Kidney (tissue), 14 donors: ENCODE results near the gene XPR1. TPM values are rescaled to one million over a fixed set of nuclear protein-coding genes. Genes with fewer than 3 reads are reported as not detected.

ENCODE experiments used
- DNase-seq, 5 donors: peaks; one replicate each; pipeline ENCODE4 v3.0.0-alpha.2; 2013 to 2020
- FAIRE-seq: peaks from 2 replicates; lab custom pipeline; 2012; peaks lifted over from hg19 to GRCh38; lab: Jason Lieb, UNC
- H3K27ac ChIP-seq, 2 donors: one replicate each; pipeline ENCODE4 v1.7.0; 2013; ENCODE audit warnings: low read depth in 2 of 2, low read length in 2 of 2, inconsistent platforms in 1 of 2
- H3K27me3 ChIP-seq: one replicate; pipeline ENCODE4 v1.7.1; 2013; ENCODE audit warnings: low read length, inconsistent platforms; ENCODE audit not compliant: control insufficient read depth, insufficient read depth
- H3K36me3 ChIP-seq, 3 donors: one replicate each; pipeline versions ENCODE4 v1.7.0 to v1.7.1; 2013; ENCODE audit warnings: low read length in 3 of 3, control low read depth in 1 of 3, inconsistent platforms in 1 of 3; ENCODE audit not compliant: insufficient read depth in 3 of 3, control insufficient read depth in 2 of 3
- H3K4me1 ChIP-seq, 3 donors: one replicate each; pipeline versions ENCODE4 v1.7.0 to v1.7.1; 2013; ENCODE audit warnings: low read length in 3 of 3, inconsistent platforms in 1 of 3, low read depth in 1 of 3; ENCODE audit not compliant: control insufficient read depth in 2 of 3, insufficient read depth in 2 of 3
- H3K4me3 ChIP-seq, 3 donors: one replicate each; pipeline versions ENCODE4 v1.7.0 to v1.8.1; 2013; ENCODE audit warnings: low read length in 3 of 3, control low read depth in 1 of 3, inconsistent platforms in 1 of 3
- H3K9ac ChIP-seq, 3 donors: one replicate each; pipeline versions ENCODE4 v1.7.0 to v1.7.1; 2013; ENCODE audit warnings: low read length in 3 of 3, control low read depth in 1 of 3, inconsistent platforms in 1 of 3
- H3K9me3 ChIP-seq, 3 donors: one replicate each; pipeline versions ENCODE4 v1.7.0 to v1.7.1; 2013; ENCODE audit warnings: low read length in 3 of 3, control low read depth in 1 of 3, inconsistent platforms in 1 of 3; ENCODE audit not compliant: control insufficient read depth in 2 of 3, insufficient read depth in 1 of 3
- intact Hi-C: fragments of 100-400 bp; cut with DNase I; formaldehyde crosslinking; loops from one replicate; pipeline ENCODE4 v1.11.1; 2022
- polyA plus RNA-seq: library from polyadenylated mRNA; stranded (reverse); fragments of 350-450 nt; fragmentation: Illumina TruSeq; extraction: RNeasy Lipid Tissue Mini Kit (QIAGEN cat#74804); gene quantifications from one replicate; pipeline ENCODE4 v1.2.3, GENCODE V29; 2014; ENCODE audit warnings: low read depth, low replicate concordance; ENCODE audit not compliant: insufficient read depth
- total RNA-seq: library from RNA; stranded (reverse); fragmentation: NEBNext Ultra II Directional; extraction: Animal tissue kit (Norgen Biotek cat#: 25700); gene quantifications from one replicate; pipeline ENCODE4 v1.2.1, GENCODE V29; 2021
- TF ChIP-seq, protein P1 (sequence below): IDR thresholded peaks from 3 replicates; pipeline ENCODE4 v1.5.1; 2012; ENCODE audit warnings: mild to moderate bottlenecking, moderate library complexity, borderline replicate concordance; ENCODE audit not compliant: insufficient read depth; ENCODE audit errors: extremely low read depth
- donor health status: control.
- donor health status: control.
- donor health status: control.
- donor health status: control.
- donor health status: control.
- donor health status: DM: yes; HTN: yes; CAD: no.
- donor health status: Normal renal cell carcinoma (clear cell type).

The XPR1 gene
- total and polyA plus RNA-seq, 2 donors from 2014 or later: 10.9 to 33.5 TPM

DNA sequence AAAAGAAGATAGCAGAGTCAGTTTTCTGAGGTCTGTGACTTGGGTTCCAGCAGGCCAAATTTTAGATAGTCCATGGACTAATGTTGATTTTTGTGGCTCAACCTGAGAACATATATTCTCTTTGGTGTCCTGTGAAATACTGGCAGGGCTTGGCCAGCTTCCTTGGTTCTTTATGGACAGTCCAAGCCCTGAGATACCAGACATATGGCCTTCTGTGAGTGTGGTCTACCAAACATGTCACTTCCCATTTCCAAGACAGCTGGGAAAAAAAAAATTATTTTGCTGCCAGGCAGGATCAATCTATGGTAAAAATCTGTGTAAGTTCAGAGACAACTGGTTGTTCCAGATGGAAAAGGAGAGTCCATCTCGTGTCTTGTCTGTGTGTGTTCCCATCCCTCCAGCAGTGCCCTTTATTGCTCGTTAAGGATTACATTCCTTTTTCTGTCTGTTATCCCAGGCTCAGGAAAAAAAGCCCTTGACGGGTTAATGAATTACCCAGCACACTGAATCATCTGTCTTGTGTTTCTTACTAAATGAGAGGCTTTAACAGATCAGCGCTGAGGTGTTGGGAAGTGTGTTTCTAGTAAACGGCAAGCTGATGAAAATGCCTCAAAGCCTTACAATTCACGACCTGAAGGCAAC, 33.4 kb upstream of the XPR1 start:
- intact Hi-C loops: no loop called here
- Histone ChIP-seq H3K9ac (no peak overlapping the region), H3K27ac (peak overlapping the region; percentile 38 to 48), H3K4me3 (peak overlapping the region in 1 of 3 donors; percentile 17), H3K9me3 (no peaks in the 10 kb centered on the region), H3K27me3 (no peaks in the 10 kb centered on the region), H3K36me3 (no peaks in the 10 kb centered on the region), H3K4me1 (peaks cover 0 to 11% (median 4%) of the 10 kb centered on the region in 3 donors)
- DNase-seq (peak in 3 of 5 donors; percentile 46 to 86 (median 81)), FAIRE-seq (no peak)
- TF ChIP-seq, protein P1, sequence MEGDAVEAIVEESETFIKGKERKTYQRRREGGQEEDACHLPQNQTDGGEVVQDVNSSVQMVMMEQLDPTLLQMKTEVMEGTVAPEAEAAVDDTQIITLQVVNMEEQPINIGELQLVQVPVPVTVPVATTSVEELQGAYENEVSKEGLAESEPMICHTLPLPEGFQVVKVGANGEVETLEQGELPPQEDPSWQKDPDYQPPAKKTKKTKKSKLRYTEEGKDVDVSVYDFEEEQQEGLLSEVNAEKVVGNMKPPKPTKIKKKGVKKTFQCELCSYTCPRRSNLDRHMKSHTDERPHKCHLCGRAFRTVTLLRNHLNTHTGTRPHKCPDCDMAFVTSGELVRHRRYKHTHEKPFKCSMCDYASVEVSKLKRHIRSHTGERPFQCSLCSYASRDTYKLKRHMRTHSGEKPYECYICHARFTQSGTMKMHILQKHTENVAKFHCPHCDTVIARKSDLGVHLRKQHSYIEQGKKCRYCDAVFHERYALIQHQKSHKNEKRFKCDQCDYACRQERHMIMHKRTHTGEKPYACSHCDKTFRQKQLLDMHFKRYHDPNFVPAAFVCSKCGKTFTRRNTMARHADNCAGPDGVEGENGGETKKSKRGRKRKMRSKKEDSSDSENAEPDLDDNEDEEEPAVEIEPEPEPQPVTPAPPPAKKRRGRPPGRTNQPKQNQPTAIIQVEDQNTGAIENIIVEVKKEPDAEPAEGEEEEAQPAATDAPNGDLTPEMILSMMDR: no peak

DNA sequence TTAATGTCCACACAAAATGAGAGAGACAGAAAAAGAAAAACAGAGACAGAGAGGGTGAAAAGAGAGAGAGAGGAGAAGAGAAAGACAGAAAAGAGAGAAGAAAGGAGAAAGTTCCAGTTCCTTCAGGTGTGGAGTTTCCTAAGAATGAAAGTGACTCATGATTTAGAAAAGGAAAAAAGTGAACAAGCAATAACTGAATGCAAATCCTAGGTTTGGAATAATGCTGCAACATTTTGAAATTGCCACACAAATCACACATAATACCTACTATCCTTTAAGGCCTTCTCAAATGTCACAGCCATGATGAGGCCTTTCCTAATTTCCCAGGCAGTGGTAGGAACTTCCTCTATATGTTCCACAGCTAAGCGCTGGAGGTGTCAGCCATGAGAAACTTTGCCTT, 31.5 kb upstream of the XPR1 start:
- FAIRE-seq: no peak
- TF ChIP-seq, protein P1: no peak

GRCh38 chr1:180601512-180601911, 30.3 kb upstream of the XPR1 start:
- FAIRE-seq: no peak
- Histone ChIP-seq H3K9ac (no peak overlapping the region), H3K4me3 (no peak overlapping the region), H3K36me3 (no peaks in the 10 kb centered on the region), H3K9me3 (no peaks in the 10 kb centered on the region), H3K27ac (no peak overlapping the region), H3K4me1 (peaks cover 0 to 16% (median 4%) of the 10 kb centered on the region in 3 donors), H3K27me3 (no peaks in the 10 kb centered on the region)
- no peak for DNase-seq
- TF ChIP-seq, protein P1: no peak
- intact Hi-C loops: no loop called here

More for the DNA sequence above, 31.5 kb upstream of the XPR1 start:
- intact Hi-C loops: no loop called here
- H3K9ac ChIP-seq: no peak overlapping the region
- no peaks in the 10 kb centered on the region for H3K27me3 ChIP-seq
- no peaks in the 10 kb centered on the region for H3K36me3 ChIP-seq
- H3K4me1 ChIP-seq: peaks cover 0 to 16% (median 4%) of the 10 kb centered on the region in 3 donors
- no peaks in the 10 kb centered on the region for H3K9me3 ChIP-seq
- H3K4me3 ChIP-seq: no peak overlapping the region
- H3K27ac ChIP-seq: no peak overlapping the region
- DNase-seq: no peak
